AG20443 (cell line): ENCODE measurements around the gene NUTM2A.
"Not testable (repeated sequence)": the region's sequence is repeated elsewhere in the genome, so short reads cannot be mapped to it uniquely, and the experiment has no call there.

ENCODE experiments used
- DNase-seq: peaks from one replicate; pipeline ENCODE4 v3.0.0; 2012; ENCODE audit warnings: low spot score, mixed read lengths

NUTM2A gene

DNA sequence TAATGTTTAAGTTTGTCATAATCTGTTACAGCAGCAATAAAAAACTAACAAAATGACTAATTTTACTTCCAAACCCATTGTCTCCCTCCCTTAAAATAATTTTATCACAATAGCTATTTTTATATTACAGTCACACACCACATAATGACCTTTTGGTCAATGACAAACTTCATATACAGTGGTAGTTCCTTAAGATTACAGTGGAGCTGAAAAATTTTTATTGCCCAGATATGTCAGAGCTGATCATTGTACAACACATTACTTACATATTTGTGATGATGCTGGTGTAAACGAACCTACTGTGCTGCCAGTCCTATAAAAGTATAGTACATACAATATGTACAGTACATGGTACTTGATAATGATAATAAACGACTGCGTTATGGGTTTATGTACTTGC lies 22.1 kb downstream of the NUTM2A start:
- not testable (repeated sequence) for DNase-seq

DNA sequence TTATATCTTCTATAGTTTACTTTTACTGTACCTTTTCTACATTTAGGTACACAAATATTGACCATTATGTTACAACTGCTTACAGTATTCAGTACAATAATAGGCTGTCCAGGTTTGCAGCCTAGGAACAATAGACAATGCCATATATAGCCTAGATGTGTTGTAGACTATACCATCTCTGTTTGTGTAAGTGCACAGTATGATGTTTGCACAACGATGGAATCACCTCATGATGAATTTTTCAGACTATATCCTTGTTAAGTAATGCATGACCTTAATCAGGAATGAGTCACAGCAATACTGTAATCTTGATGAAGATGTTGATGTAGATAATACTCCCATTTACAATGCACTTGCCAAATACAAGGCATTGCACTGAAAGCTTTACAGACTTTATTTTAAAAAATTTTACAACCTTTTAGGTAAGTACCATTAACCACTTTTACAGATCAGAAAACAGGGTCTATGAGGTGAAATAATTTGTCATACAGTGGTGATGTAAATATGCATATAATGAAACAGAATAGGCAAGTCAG lies 23.6 kb downstream of the NUTM2A start:
- not testable (repeated sequence) for DNase-seq

DNA sequence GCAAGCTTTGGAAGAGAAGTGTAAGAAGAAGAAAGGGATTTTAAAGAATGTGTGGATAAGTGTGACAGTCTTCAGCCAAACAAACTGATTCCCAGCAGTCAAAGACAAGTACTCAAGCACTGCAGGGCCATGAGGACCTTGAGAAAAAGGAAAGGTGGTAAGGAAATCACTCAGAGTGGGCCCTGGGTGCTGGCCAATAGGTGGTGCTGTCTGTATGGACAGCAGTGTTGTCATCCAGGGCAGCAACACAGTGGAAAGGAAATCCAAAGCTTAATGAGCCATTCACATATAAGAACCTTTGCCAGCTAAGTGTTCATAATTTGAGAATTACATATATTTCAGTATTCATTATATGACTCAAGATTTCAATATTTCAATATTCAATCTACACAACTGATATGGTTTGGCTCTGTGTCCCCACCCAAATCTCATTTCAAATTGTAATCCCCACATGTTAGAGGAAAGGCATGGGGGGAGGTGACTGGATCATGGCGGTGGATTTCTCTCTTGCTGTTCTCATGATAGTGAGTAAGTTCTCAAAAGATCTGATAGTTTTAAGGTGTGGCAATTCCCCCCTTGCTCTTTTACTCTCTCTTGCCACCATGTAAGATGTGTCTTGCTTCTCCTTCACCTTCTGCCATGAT lies 55.6 kb downstream of the NUTM2A start:
- DNase-seq: not testable (repeated sequence)
